ENCODE data around the gene DAZAP1. TPM values are rescaled to one million over a fixed set of nuclear protein-coding genes. Genes with fewer than 3 reads are reported as not detected.

The DAZAP1 gene
- total RNA-seq, 1 experiment from 2014 or later: 177 TPM

GRCh38 chr19:1370579-1371361, 36.6 kb upstream of the DAZAP1 start:
- CTCF ChIA-PET: no interaction called here

GRCh38 chr19:1373042-1373533, 34.3 kb upstream of the DAZAP1 start:
- Histone ChIP-seq H3K36me3 (ENCODE audit: low read depth, low read length) (no peaks in the 10 kb centered on the region), H3K4me3 (ENCODE audit: low read length) (no peak overlapping the region), H3K9ac (ENCODE audit: low read length) (no peak overlapping the region), H3K9me2 (replicated peaks; ENCODE audit: low read length) (no peaks in the 10 kb centered on the region), H3K27me3 (ENCODE audit: low read length) (no peaks in the 10 kb centered on the region), H3K79me2 (ENCODE audit: low read length) (no peaks in the 10 kb centered on the region), H3K4me1 (ENCODE audit: insufficient read depth, low read length) (no peaks in the 10 kb centered on the region), H3K9me3 (ENCODE audit: low read length) (no peaks in the 10 kb centered on the region), H3K27ac (ENCODE audit: low read length) (no peak overlapping the region), H4K20me1 (ENCODE audit: low read length) (no peaks in the 10 kb centered on the region), H3F3A (ENCODE audit: low read length, unreplicated experiment) (no peaks in the 10 kb centered on the region), H2AFZ (ENCODE audit: low read length) (no peak overlapping the region), H3K4me2 (ENCODE audit: low read length) (no peak overlapping the region)
- ATAC-seq (no peak), DNase-seq (no peak)
- ChIA-PET CTCF (no interaction called here), POLR2A (ENCODE audit: unreplicated experiment) (no interaction called here)
- BruUV-seq (replicated peaks): no TSS peak
- TF ChIP-seq, protein P1, sequence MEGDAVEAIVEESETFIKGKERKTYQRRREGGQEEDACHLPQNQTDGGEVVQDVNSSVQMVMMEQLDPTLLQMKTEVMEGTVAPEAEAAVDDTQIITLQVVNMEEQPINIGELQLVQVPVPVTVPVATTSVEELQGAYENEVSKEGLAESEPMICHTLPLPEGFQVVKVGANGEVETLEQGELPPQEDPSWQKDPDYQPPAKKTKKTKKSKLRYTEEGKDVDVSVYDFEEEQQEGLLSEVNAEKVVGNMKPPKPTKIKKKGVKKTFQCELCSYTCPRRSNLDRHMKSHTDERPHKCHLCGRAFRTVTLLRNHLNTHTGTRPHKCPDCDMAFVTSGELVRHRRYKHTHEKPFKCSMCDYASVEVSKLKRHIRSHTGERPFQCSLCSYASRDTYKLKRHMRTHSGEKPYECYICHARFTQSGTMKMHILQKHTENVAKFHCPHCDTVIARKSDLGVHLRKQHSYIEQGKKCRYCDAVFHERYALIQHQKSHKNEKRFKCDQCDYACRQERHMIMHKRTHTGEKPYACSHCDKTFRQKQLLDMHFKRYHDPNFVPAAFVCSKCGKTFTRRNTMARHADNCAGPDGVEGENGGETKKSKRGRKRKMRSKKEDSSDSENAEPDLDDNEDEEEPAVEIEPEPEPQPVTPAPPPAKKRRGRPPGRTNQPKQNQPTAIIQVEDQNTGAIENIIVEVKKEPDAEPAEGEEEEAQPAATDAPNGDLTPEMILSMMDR (conservative IDR thresholded peaks at IDR 0.05; ENCODE audit: low read depth, low read length): no peak
- no peak for TF ChIP-seq EZH2 (IDR thresholded peaks at IDR 0.05; ENCODE audit: low read length, unreplicated experiment)
- TF ChIP-seq EZH2phosphoT487 (IDR thresholded peaks at IDR 0.05; ENCODE audit: borderline replicate concordance, low read length): no peak
- intact Hi-C loops (cut with micrococcal nuclease): no loop called here

More at GRCh38 chr19:1370579-1371361, 36.6 kb upstream of the DAZAP1 start:
- Histone ChIP-seq H4K20me1 (ENCODE audit: low read length) (no peaks in the 10 kb centered on the region), H3K9ac (ENCODE audit: low read length) (no peak overlapping the region), H2AFZ (ENCODE audit: low read length) (no peak overlapping the region), H3K9me3 (ENCODE audit: low read length) (no peaks in the 10 kb centered on the region), H3K4me3 (ENCODE audit: low read length) (no peak overlapping the region), H3K27me3 (ENCODE audit: low read length) (no peaks in the 10 kb centered on the region), H3K4me2 (ENCODE audit: low read length) (no peak overlapping the region), H3K27ac (ENCODE audit: low read length) (no peak overlapping the region), H3K4me1 (ENCODE audit: insufficient read depth, low read length) (no peaks in the 10 kb centered on the region), H3K9me2 (replicated peaks; ENCODE audit: low read length) (no peaks in the 10 kb centered on the region), H3F3A (ENCODE audit: low read length, unreplicated experiment) (no peaks in the 10 kb centered on the region), H3K36me3 (ENCODE audit: low read depth, low read length) (no peaks in the 10 kb centered on the region), H3K79me2 (ENCODE audit: low read length) (no peaks in the 10 kb centered on the region)
- no peak for ATAC-seq
- intact Hi-C loops (cut with micrococcal nuclease): no loop called here
- POLR2A ChIA-PET (ENCODE audit: unreplicated experiment): no interaction called here
- DNase-seq: no peak
- no TSS peak for BruUV-seq (replicated peaks)
- TF ChIP-seq, protein P1 (conservative IDR thresholded peaks at IDR 0.05; ENCODE audit: low read depth, low read length): no peak
- no peak for TF ChIP-seq EZH2 (IDR thresholded peaks at IDR 0.05; ENCODE audit: low read length, unreplicated experiment)
- TF ChIP-seq EZH2phosphoT487 (IDR thresholded peaks at IDR 0.05; ENCODE audit: borderline replicate concordance, low read length): no peak
